Renal cortical epithelial cell (primary cell): Measurements from ENCODE around the gene TRIM29. TPM values are rescaled to one million over a fixed set of nuclear protein-coding genes. Genes with fewer than 3 reads are reported as not detected.
"Not testable (repeated sequence)": the region's sequence is repeated elsewhere in the genome, so short reads cannot be mapped to it uniquely, and the experiment has no call there.

Source experiments
- DNase-seq: peaks from one replicate; pipeline ENCODE4 v3.0.0-alpha.2; 2011; ENCODE audit warnings: low read depth
- total RNA-seq: library from RNA; depleted of rRNA; stranded (reverse); fragments of >200 nt; gene quantifications from 2 replicates; pipeline ENCODE4 v1.2.3, GENCODE V29; 2014

Gene TRIM29
- total RNA-seq, 1 donor from 2014 or later: 2.4 TPM

- DNase-seq: peak; percentile 41
Observed at GRCh38 chr11:120172054-120172911, 34.4 kb upstream of the TRIM29 start.

DNA sequence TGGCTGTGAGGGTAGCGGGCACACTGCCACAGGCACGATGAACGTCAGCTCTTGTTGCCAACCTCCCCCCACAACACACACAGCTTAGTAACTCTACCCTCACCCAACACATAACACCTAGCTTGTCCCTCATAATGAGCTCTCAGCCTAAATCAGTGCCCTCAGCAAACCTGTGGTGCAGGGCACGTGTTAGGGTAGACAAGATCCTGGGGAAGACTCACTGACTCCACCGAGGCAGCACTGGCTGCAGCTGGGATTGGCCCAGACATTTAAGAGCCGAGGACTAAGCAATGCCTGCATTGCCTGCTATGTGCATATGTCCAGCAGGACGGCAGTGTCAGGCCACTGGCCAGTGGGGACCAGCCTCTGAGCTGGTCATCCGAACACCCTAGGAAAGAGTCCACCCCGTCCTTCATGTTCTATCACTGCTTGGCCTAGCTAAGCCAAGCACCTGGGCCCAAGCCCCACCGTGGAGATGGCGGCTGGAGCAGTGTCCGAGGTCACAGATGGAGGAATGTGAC lies 32.9 kb upstream of the TRIM29 start:
- DNase-seq: no peak

GRCh38 chr11:120169981-120170698 lies 32.2 kb upstream of the TRIM29 start:
- no peak for DNase-seq

DNA sequence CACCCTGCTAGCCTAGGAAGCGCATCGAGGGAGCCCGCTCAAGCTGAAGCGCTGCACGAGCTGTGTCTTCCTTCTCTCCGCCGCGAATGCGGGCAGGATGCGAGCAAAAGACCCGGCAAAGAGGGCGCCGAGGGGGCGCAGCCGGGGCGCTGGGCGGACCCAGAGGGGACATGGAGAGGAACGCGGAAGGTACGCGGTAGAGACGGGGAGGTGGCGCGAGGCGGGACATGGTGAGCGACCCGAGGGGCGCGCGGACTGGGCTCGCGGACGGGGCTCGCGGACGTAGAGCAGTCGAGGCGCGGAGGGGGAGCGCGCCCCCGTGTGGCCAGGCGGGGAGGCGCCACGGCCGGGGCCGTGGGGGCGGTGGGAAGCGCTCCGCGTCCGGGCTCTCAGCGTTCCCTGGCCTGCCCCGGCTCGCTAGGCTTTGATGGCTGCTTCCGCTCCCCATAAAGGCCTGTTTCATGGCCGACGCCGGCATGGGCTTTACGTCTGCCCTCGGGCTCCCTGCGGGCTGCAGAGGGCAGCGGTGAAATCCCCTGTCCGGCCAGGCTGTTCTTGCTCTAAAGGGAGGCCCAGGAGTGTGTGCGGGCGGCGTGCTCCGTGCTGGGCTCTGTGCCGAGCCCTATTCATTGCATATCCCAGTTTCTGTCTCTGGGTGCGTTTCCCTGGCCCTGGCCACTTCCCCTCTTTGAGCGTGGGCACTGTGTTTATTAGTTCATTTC lies 31.2 kb upstream of the TRIM29 start:
- no peak for DNase-seq

- DNase-seq: no peak
Observed at GRCh38 chr11:120168108-120168959, 30.4 kb upstream of the TRIM29 start.

- no peak for DNase-seq
Observed at GRCh38 chr11:120167659-120168058, 29.7 kb upstream of the TRIM29 start.

- no peak for DNase-seq
Observed at GRCh38 chr11:120160436-120160835, 22.5 kb upstream of the TRIM29 start.

DNA sequence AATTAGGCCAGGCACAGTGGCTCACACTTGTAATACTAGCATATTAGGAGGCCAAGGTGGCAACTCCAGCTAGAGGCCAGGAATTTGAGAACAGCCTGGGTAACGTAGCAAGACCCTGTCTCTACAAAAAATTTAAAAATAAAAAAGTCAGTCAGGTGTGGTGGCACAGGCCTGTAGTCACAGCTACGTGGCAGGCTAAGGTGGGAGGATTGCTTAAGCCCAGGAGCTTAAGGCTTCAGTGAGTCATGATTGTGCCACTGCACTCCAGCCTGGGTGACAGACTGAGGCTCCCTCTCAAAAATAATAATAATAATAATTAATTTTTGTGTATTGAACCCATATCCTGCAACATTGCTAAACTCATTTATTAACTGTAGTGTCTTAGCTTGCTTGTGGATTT lies 15.3 kb upstream of the TRIM29 start:
- peak; percentile 54 for DNase-seq

DNA sequence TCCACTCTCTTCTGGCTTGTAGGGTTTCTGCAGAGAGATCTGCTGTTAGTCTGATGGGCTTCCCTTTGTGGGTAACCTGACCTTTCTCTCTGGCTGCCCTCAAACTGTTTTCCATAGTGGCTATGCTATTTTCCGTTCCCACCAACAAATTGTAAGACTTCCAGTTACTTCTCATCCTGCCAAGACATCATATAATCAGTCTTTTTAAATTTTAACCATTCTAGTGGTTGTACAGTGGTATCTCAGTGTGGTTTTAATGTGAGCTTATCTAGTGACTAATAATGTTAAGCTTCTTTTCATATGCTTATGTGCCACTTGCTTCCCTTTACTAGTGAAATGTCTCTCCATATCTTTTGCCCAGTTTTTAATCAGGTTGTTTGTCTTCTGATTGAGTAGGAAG lies 13.6 kb upstream of the TRIM29 start:
- no peak for DNase-seq

DNA sequence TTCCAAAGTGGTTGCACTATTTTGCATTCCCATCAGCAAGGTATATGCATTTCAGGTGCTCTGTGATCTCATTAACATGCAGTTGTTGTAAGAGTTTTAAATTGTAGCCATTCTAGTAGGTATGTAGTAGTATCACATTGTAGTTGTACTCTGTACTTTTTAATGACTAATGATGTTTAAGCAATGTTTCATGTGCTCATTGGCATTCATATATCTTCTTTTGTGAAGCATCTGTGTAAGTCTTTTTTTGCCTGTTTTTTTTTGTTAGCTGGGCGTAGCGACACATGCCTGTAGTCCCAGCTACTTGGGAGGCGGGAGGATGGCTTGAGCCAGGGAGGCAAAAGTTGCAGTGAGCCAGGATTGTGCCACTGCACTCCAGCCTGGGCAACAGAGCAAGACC lies 11.3 kb upstream of the TRIM29 start:
- DNase-seq: no peak

GRCh38 chr11:120147950-120148270 lies 10.0 kb upstream of the TRIM29 start:
- DNase-seq: no peak

GRCh38 chr11:120147094-120147949 lies 9.4 kb upstream of the TRIM29 start:
- DNase-seq: no peak

- no peak for DNase-seq
Observed at GRCh38 chr11:120146413-120147093, 8.6 kb upstream of the TRIM29 start.

DNA sequence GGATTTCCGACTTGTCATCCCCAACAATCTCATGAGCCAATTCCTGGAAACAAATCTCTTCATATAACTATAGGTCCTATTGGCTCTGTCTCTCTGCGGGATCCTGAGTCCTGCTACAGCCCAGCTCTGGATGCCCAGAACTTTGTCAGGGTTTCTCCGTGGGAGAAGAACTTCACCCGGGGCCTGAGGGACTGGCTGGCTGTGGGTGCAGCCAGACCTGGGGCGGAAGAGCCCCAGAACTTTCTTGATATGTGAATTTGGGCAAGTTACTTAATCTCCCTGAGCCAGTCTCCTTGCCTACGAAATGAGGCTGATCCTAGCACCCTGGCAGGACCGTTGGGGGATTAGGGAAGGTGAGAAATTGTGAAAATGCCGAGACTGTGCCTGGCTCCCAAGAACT lies 6.6 kb upstream of the TRIM29 start:
- DNase-seq: no peak

- not testable (repeated sequence) for DNase-seq
Observed at GRCh38 chr11:120143472-120143871, 5.6 kb upstream of the TRIM29 start.

DNA sequence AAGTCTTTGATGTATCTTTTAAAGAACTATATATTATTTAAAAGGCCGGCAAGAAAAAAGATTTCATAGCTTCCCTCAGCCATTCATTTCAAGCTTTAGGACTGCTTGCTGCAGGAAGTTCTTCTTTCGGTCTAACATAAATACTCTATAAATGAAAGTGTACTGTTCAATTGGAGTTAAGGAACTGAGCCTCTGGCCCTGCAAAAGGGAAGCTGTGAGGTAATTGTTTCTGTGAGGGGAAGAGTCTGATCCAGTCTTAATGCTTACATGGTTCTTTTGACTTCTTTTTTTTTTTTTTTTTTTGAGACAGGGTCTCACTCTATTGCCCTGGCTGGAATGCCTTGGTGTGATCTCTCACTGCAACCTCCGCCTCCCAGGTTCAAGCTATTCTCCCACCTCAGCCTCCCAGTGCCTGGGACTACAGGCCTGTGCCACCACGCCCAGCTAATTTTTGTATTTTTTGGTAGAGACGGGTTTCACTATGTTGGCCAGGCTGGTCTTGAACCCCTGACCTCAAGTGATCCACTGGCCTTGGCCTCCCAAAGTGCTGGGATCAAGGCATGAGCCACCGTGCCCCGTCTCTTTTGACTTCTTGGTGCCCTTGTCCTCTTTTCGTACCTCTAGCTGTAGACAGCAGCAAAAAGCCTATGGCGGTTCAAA lies 4.7 kb upstream of the TRIM29 start:
- DNase-seq: no peak

DNA sequence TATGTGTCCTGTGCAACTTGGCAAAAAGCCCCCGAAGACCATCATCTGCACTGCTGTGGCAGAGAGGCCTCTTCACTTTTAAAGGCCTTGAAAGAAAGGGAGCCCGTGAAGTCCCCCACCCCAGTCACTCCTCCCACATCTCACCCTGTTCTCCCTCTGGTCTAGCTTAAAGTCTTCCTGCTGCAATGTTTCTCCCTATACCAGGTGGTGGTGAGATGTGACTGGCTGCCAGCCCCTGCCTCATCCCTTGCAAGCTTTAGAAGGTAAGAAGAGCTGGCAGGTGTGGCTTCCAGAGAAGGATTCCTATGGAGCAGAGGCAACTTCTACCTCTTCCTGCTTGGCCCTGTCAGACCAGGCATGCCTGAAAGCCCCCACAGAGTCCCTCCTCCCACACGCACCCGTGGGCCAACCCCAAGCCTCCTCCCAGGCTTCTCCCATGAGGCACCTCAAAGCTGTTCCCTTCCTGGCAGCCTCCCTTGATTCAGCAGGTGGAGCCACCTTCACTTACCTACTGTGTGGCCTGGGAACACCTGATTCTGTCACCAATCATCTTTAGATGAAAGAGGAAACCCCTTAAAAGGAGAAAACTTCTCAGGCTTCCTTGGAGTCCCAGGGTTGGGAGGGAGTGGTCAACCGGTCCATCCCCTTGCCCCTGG lies 4.0 kb upstream of the TRIM29 start:
- no peak for DNase-seq

- DNase-seq: no peak
Observed at GRCh38 chr11:120141113-120141767, 3.3 kb upstream of the TRIM29 start.
